Activated CD8-positive, alpha-beta memory T cell treated with anti-CD3 and anti-CD28 coated beads for 1 hour (primary cell): Measurements from ENCODE around the gene MACIR.

ENCODE experiments used
- DNase-seq, 2 donors: peaks; one replicate each; pipeline ENCODE4 v3.0.0-alpha.2; 2020; ENCODE audit warnings: low read depth in 1 of 2; ENCODE audit errors: extremely low read depth in 1 of 2

Gene MACIR

GRCh38 chr5:103289024-103289423 is 30.5 kb downstream of the MACIR start:
- no peak for DNase-seq

GRCh38 chr5:103290846-103291245 is 32.3 kb downstream of the MACIR start:
- DNase-seq = no peak

- DNase-seq = no peak
Observed at GRCh38 chr5:103291606-103292005, 33.0 kb downstream of the MACIR start.

GRCh38 chr5:103293099-103293498 is 34.5 kb downstream of the MACIR start:
- DNase-seq = no peak

- no peak for DNase-seq
Observed at GRCh38 chr5:103293719-103294118, 35.2 kb downstream of the MACIR start.

GRCh38 chr5:103294906-103295305 is 36.3 kb downstream of the MACIR start:
- DNase-seq = no peak

- DNase-seq = no peak
Observed at GRCh38 chr5:103295424-103295823, 36.9 kb downstream of the MACIR start.

GRCh38 chr5:103295871-103296270 is 37.3 kb downstream of the MACIR start:
- no peak for DNase-seq

- no peak for DNase-seq
Observed at GRCh38 chr5:103298117-103298516, 39.6 kb downstream of the MACIR start.

GRCh38 chr5:103298607-103299188 is 40.1 kb downstream of the MACIR start:
- DNase-seq = no peak

GRCh38 chr5:103305809-103306208 is 47.2 kb downstream of the MACIR start:
- DNase-seq = no peak

- DNase-seq = no peak
Observed at GRCh38 chr5:103307470-103307869, 48.9 kb downstream of the MACIR start.

- DNase-seq = no peak
Observed at GRCh38 chr5:103308774-103309173, 50.2 kb downstream of the MACIR start.

- no peak for DNase-seq
Observed at GRCh38 chr5:103313056-103313455, 54.5 kb downstream of the MACIR start.

- no peak for DNase-seq
Observed at GRCh38 chr5:103315455-103315854, 56.9 kb downstream of the MACIR start.

GRCh38 chr5:103327451-103327850 is 68.9 kb downstream of the MACIR start:
- no peak for DNase-seq

GRCh38 chr5:103327893-103328292 is 69.3 kb downstream of the MACIR start:
- DNase-seq = no peak
